Cardiac muscle cell (in vitro differentiated cells and primary cell): ENCODE results near the gene RAD51. TPM values are rescaled to one million over a fixed set of nuclear protein-coding genes. Genes with fewer than 3 reads are reported as not detected.

Experiments
- DNase-seq, 2 donors: peaks; one replicate each; pipeline versions ENCODE4 v3.0.0 to v3.0.0-alpha.2; 2010 to 2017; ENCODE audit warnings: low read depth in 1 of 2, low spot score in 1 of 2
- H3K27ac ChIP-seq: fragments of 200-600 bp; sonication (generic); 2 replicates; pipeline ENCODE4 v1.5.1; 2016
- H3K27me3 ChIP-seq: fragments of 200-600 bp; sonication (generic); 2 replicates; pipeline ENCODE4 v1.6.0; 2016; ENCODE audit warnings: control low read depth
- H3K36me3 ChIP-seq: fragments of 200-600 bp; sonication (generic); 2 replicates; pipeline ENCODE4 v1.5.1; 2016; ENCODE audit warnings: control low read depth
- H3K4me1 ChIP-seq: fragments of 200-600 bp; sonication (generic); 2 replicates; pipeline ENCODE4 v1.8.1; 2017; ENCODE audit warnings: low read depth, mild to moderate bottlenecking, mixed run types
- H3K4me3 ChIP-seq: fragments of 200-600 bp; sonication (generic); 2 replicates; pipeline ENCODE4 v1.5.1; 2016; ENCODE audit warnings: mild to moderate bottlenecking
- H3K9me3 ChIP-seq: fragments of 200-600 bp; sonication (generic); 2 replicates; pipeline ENCODE4 v1.5.1; 2017; ENCODE audit warnings: low read depth, mild to moderate bottlenecking, control low read depth
- polyA plus RNA-seq: library from polyadenylated mRNA; unstranded; fragments of >200 nt; fragmentation: Nextera tagmentation; extraction: Ambion mirVana; gene quantifications from 2 replicates; pipeline ENCODE4 v1.2.1, GENCODE V29; 2016
- total RNA-seq: library from RNA; depleted of rRNA; stranded (reverse); fragments of >200 nt; gene quantifications from 2 replicates; pipeline ENCODE4 v1.2.3, GENCODE V29; 2016
- TF ChIP-seq, protein P1 (sequence below): IDR thresholded peaks from 2 replicates; pipeline ENCODE4 v1.5.1; 2012; ENCODE audit warnings: low read depth, mild to moderate bottlenecking, low read length

The RAD51 gene
- total and polyA plus RNA-seq, 2 experiments from 2014 or later: 6.0 to 17.5 TPM

DNA sequence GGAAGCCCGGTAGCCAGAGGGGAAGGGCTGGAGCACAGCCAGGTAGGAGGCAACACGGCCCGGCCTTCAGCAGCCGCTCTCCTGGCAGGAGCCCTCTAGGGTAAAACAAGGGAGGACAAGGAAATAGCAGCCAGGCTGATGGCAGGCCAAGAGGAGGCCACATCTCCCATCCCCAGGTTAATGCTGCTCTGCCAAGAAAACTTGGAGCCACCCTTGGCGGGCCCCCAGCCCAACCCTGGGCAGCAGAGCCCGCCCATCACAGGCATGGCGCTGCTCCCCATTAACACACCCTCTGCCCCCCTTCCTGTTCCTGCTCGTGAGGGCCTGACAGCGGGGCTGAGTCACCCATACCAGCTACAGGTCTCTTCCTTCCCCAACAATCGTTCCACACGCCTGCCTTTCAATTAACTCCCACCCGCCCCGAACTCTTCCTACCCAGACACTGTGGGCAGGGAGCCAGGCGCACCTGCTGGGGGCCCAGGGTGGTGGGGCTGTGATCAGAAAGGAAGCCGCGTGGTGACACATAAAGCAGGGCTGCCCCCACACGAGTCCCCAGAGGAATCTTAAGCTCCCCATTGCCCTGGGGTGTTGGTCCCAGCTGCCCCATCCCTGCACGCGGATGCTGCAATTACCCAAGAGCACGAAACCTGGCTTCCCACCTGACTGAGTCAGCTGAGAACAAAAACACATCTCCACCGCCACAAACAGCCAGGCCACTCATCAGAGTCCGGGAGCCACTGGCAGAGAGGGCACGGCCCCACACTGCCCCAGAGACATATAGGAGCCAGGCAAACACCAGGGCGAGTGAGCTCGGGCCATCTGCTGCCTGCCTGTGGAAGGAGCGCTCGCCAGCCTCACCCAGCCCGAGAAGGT, 74.5 kb downstream of the RAD51 start, which contains the start of gene C15orf62:
Gene C15orf62, plus strand, starts transcription at position 707 of the 873 bp plus-strand sequence. CDS start 516 bp downstream, outside the sequence.
- Histone ChIP-seq H3K36me3 (no peaks in the 10 kb centered on the region), H3K27me3 (no peaks in the 10 kb centered on the region), H3K27ac (no peak within 1 kb of the TSS), H3K9me3 (no peaks in the 10 kb centered on the region), H3K4me1 (no peaks in the 10 kb centered on the region), H3K4me3 (no peak within 1 kb of the TSS)
- TF ChIP-seq, protein P1, sequence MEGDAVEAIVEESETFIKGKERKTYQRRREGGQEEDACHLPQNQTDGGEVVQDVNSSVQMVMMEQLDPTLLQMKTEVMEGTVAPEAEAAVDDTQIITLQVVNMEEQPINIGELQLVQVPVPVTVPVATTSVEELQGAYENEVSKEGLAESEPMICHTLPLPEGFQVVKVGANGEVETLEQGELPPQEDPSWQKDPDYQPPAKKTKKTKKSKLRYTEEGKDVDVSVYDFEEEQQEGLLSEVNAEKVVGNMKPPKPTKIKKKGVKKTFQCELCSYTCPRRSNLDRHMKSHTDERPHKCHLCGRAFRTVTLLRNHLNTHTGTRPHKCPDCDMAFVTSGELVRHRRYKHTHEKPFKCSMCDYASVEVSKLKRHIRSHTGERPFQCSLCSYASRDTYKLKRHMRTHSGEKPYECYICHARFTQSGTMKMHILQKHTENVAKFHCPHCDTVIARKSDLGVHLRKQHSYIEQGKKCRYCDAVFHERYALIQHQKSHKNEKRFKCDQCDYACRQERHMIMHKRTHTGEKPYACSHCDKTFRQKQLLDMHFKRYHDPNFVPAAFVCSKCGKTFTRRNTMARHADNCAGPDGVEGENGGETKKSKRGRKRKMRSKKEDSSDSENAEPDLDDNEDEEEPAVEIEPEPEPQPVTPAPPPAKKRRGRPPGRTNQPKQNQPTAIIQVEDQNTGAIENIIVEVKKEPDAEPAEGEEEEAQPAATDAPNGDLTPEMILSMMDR: no peak
- DNase-seq: peak in 1 of 2 donors; percentile 34

DNA sequence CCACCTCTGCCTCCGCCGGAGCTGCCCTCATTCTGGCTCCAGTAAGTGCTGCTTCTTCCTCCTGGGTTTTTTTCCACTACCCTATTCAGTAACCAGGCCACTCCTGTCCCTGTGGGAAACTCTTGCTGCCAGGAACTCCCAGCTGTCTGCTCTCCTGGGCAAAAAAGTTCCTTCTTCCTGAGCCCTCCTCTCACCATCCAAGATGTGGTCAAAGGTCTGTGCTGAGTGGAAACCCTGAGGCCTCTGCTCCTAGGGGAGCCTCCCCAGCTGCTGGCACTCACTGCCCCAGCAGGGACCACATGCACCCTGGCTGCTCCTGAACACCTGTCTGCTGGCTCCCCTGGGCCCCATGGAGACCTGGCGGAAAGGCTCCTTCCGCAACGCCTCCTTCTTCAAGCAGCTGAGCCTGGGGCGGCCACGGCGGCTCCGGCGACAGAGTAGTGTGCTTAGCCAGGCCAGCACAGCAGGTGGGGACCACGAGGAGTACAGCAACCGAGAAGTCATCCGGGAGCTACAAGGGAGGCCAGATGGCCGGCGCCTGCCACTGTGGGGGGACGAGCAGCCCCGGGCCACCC, 75.3 kb downstream of the RAD51 start:
- H3K9me3 ChIP-seq: no peaks in the 10 kb centered on the region
- TF ChIP-seq, protein P1: no peak
- H3K27me3 ChIP-seq: no peaks in the 10 kb centered on the region
- H3K36me3 ChIP-seq: no peaks in the 10 kb centered on the region
- no peaks in the 10 kb centered on the region for H3K4me1 ChIP-seq
- no peak for DNase-seq
- no peak overlapping the region for H3K4me3 ChIP-seq
- H3K27ac ChIP-seq: no peak overlapping the region

DNA sequence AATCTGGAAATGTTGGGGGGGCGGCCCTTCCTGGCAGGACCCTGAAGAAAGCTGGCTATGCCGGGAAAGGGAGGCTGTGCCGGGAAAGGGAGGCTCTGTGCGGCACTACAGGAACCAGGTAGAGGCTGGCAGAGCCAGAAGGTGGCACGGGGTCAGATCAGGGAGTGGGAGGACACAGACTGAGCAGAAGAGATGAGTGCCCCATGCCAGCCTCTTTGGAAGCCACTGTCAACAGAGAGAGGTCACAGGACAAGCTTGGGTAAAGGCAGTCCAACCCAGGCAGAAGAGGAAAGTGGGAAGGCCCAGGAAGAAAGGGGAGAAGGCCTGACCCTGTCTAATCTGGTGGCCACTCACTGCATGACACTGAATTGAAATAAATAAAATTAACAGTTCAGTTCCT, 76.3 kb downstream of the RAD51 start:
- Histone ChIP-seq H3K27ac (no peak overlapping the region), H3K36me3 (no peaks in the 10 kb centered on the region), H3K4me3 (no peak overlapping the region), H3K27me3 (no peaks in the 10 kb centered on the region), H3K9me3 (no peaks in the 10 kb centered on the region), H3K4me1 (no peaks in the 10 kb centered on the region)
- TF ChIP-seq, protein P1: no peak
- no peak for DNase-seq

DNA sequence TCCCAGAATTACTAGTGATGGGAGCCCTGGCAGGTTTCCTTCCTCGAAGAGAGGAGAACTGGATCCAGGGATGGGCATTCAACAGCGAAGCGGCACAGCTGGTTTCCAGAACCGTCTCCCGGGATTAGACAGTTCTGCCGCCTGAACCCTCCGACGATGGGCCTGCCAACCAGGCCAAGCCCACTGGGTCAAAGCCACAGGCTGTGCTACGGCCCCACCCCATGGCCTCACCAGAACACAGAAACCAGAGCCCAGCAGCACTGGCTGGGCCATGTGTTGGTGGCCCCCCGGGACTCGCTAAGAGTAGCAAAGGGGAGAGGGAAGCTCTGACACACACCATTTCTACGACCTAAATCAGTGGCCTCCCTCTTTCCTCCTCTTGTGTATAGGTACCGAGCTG, 77.0 kb downstream of the RAD51 start:
- no peak for DNase-seq
- Histone ChIP-seq H3K9me3 (no peaks in the 10 kb centered on the region), H3K4me3 (no peak overlapping the region), H3K36me3 (no peaks in the 10 kb centered on the region), H3K27ac (no peak overlapping the region), H3K4me1 (no peaks in the 10 kb centered on the region), H3K27me3 (no peaks in the 10 kb centered on the region)
- TF ChIP-seq, protein P1: no peak

DNA sequence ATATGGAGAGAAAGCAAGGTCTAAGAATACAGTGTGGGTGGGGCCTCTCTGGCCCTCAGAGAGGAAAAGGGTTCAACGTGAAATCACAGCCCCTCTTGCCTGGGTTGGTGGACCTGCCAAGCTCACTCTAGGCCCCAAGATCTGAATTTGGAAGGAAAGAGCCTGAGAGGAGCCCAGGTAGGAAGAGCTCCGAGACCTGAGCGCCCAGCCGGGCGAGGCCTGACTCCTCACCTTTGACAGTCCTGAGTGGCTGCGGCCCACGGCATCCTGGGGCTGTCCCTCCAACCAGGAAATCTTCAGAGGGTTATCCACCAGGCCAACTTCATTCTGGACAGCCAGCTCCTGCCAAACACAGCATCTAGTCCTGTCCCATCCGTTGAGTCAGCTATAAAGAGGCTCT, 78.5 kb downstream of the RAD51 start:
- H3K36me3 ChIP-seq: peaks cover 2% of the 10 kb centered on the region
- no peaks in the 10 kb centered on the region for H3K4me1 ChIP-seq
- no peaks in the 10 kb centered on the region for H3K9me3 ChIP-seq
- TF ChIP-seq, protein P1: no peak
- no peaks in the 10 kb centered on the region for H3K27me3 ChIP-seq
- no peak overlapping the region for H3K27ac ChIP-seq
- no peak for DNase-seq
- no peak overlapping the region for H3K4me3 ChIP-seq
